Neural progenitor cell (in vitro differentiated cells): Measurements from ENCODE around the gene HAS3. TPM values are rescaled to one million over a fixed set of nuclear protein-coding genes. Genes with fewer than 3 reads are reported as not detected.

Experiments used
- DNase-seq: peaks from one replicate; pipeline ENCODE4 v3.0.0-alpha.2; 2016; ENCODE audit warnings: low spot score
- H2AFZ ChIP-seq: fragments of 200-600 bp; sonication (generic); replicated peaks from 2 replicates; pipeline ENCODE4 v1.6.1; 2016; ENCODE audit warnings: antibody characterized with exemption
- H3F3A ChIP-seq: fragments of 200-600 bp; sonication (generic); 2 replicates; pipeline ENCODE4 v1.6.1; 2016; ENCODE audit warnings: antibody characterized with exemption, low read depth
- H3K27ac ChIP-seq: fragments of 200-600 bp; sonication (generic); 2 replicates; pipeline ENCODE4 v1.5.1; 2016; ENCODE audit warnings: mild to moderate bottlenecking
- H3K27me3 ChIP-seq: fragments of 200-600 bp; sonication (generic); 2 replicates; pipeline ENCODE4 v1.6.1; 2016; ENCODE audit warnings: mild to moderate bottlenecking, moderate library complexity
- H3K36me3 ChIP-seq: fragments of 200-600 bp; sonication (generic); 2 replicates; pipeline ENCODE4 v1.5.1; 2016
- H3K4me1 ChIP-seq: fragments of 200-600 bp; sonication (generic); 2 replicates; pipeline ENCODE4 v1.6.1; 2016; ENCODE audit warnings: mixed run types
- H3K4me2 ChIP-seq: fragments of 200-600 bp; sonication (generic); 2 replicates; pipeline ENCODE4 v1.6.1; 2016
- H3K4me3 ChIP-seq: fragments of 200-600 bp; sonication (generic); 2 replicates; pipeline ENCODE4 v1.5.1; 2016
- H3K79me2 ChIP-seq: fragments of 200-600 bp; sonication (generic); 2 replicates; pipeline ENCODE4 v1.6.1; 2016; ENCODE audit warnings: low read depth
- H3K9ac ChIP-seq: fragments of 200-600 bp; sonication (generic); 2 replicates; pipeline ENCODE4 v1.6.1; 2016
- H3K9me3 ChIP-seq: fragments of 200-600 bp; sonication (generic); 2 replicates; pipeline ENCODE4 v1.5.1; 2016; ENCODE audit warnings: low read depth
- H4K20me1 ChIP-seq: fragments of 200-600 bp; sonication (generic); 2 replicates; pipeline ENCODE4 v1.6.1; 2016; ENCODE audit warnings: low read depth
- H3K27ac Mint-ChIP-seq: 3 replicates; pipeline ENCODE4 v1.8.0; 2021; ENCODE audit warnings: mixed read lengths
- H3K27me3 Mint-ChIP-seq: 2 replicates; pipeline ENCODE4 v1.8.0; 2022; ENCODE audit warnings: low read depth, mild to moderate bottlenecking, inconsistent platforms, moderate library complexity, mixed read lengths; ENCODE audit not compliant: insufficient read depth
- H3K36me3 Mint-ChIP-seq: 3 replicates; pipeline ENCODE4 v1.8.0; 2021; ENCODE audit warnings: mixed read lengths
- H3K4me1 Mint-ChIP-seq: 3 replicates; pipeline ENCODE4 v1.8.0; 2021; ENCODE audit warnings: mixed read lengths
- H3K4me3 Mint-ChIP-seq: 3 replicates; pipeline ENCODE4 v1.8.0; 2021; ENCODE audit warnings: mild to moderate bottlenecking, moderate library complexity, mixed read lengths
- H3K9me3 Mint-ChIP-seq: 3 replicates; pipeline ENCODE4 v1.8.0; 2020; ENCODE audit warnings: mixed read lengths
- CTCF ChIP-seq: fragments of 200-600 bp; sonication (generic); IDR thresholded peaks from 2 replicates; pipeline ENCODE4 v1.5.1; 2017; ENCODE audit warnings: antibody characterized with exemption, mild to moderate bottlenecking
- EZH2 ChIP-seq: fragments of 200-600 bp; sonication (generic); IDR thresholded peaks from 2 replicates; pipeline ENCODE4 v1.6.1; 2017; ENCODE audit warnings: antibody characterized with exemption, mild to moderate bottlenecking, moderate library complexity
- EZH2phosphoT487 ChIP-seq: fragments of 200-600 bp; sonication (generic); IDR thresholded peaks from 2 replicates; pipeline ENCODE4 v1.6.1; 2017; ENCODE audit warnings: antibody characterized with exemption
- total RNA-seq: library from RNA; depleted of rRNA; stranded (reverse); fragments of >200 nt; gene quantifications from 2 replicates; pipeline ENCODE4 v1.2.3, GENCODE V29; 2015; ENCODE audit warnings: low replicate concordance

HAS3 gene
- total RNA-seq, 1 donor from 2014 or later, result 2.5 TPM

- peaks cover 10% of the 10 kb centered on the region for H3K36me3 Mint-ChIP-seq
- Histone ChIP-seq H3K27ac (no peak overlapping the region), H3K4me1 (peaks cover 18% of the 10 kb centered on the region), H3K36me3 (no peaks in the 10 kb centered on the region), H3K79me2 (no peaks in the 10 kb centered on the region), H3K27me3 (peaks cover 3% of the 10 kb centered on the region), H4K20me1 (peaks cover 42% of the 10 kb centered on the region), H3K9me3 (no peaks in the 10 kb centered on the region), H3F3A (peaks cover 35% of the 10 kb centered on the region), H3K9ac (no peak overlapping the region), H3K4me2 (no peak overlapping the region), H3K4me3 (no peak overlapping the region), H2AFZ (no peak overlapping the region)
- peaks cover 31% of the 10 kb centered on the region for H3K4me1 Mint-ChIP-seq
- H3K9me3 Mint-ChIP-seq, result no peaks in the 10 kb centered on the region
- H3K27me3 Mint-ChIP-seq, result peaks cover 9% of the 10 kb centered on the region
- no peak for DNase-seq
- peak overlapping the region; percentile 46 for H3K4me3 Mint-ChIP-seq
- no peak overlapping the region for H3K27ac Mint-ChIP-seq
- no peak for TF ChIP-seq CTCF
- TF ChIP-seq EZH2phosphoT487, result no peak
- no peak for TF ChIP-seq EZH2
Measured at GRCh38 chr16:69109486-69110270, 4.2 kb downstream of the HAS3 start.

GRCh38 chr16:69110406-69110805 lies 5.0 kb downstream of the HAS3 start:
- Mint-ChIP-seq H3K4me1 (peaks cover 27% of the 10 kb centered on the region), H3K36me3 (peaks cover 15% of the 10 kb centered on the region), H3K27me3 (peaks cover 5% of the 10 kb centered on the region), H3K27ac (no peak overlapping the region), H3K4me3 (no peak overlapping the region), H3K9me3 (no peaks in the 10 kb centered on the region)
- Histone ChIP-seq H3K4me1 (peaks cover 13% of the 10 kb centered on the region), H3F3A (peaks cover 29% of the 10 kb centered on the region), H3K4me3 (no peak overlapping the region), H3K27ac (no peak overlapping the region), H3K4me2 (no peak overlapping the region), H4K20me1 (peaks cover 47% of the 10 kb centered on the region), H3K36me3 (no peaks in the 10 kb centered on the region), H3K79me2 (no peaks in the 10 kb centered on the region), H2AFZ (no peak overlapping the region), H3K9me3 (no peaks in the 10 kb centered on the region), H3K27me3 (peaks cover 3% of the 10 kb centered on the region), H3K9ac (no peak overlapping the region)
- TF ChIP-seq EZH2phosphoT487 (no peak), EZH2 (no peak), CTCF (no peak)
- no peak for DNase-seq

GRCh38 chr16:69111216-69111875 lies 5.9 kb downstream of the HAS3 start:
- peaks cover 2% of the 10 kb centered on the region for H3K27me3 Mint-ChIP-seq
- Histone ChIP-seq H2AFZ (no peak overlapping the region), H3K27me3 (peaks cover 3% of the 10 kb centered on the region), H3K27ac (no peak overlapping the region), H3K79me2 (no peaks in the 10 kb centered on the region), H3K4me2 (no peak overlapping the region), H3K9ac (no peak overlapping the region), H3K4me3 (no peak overlapping the region), H4K20me1 (peaks cover 52% of the 10 kb centered on the region), H3F3A (peaks cover 25% of the 10 kb centered on the region), H3K4me1 (peaks cover 13% of the 10 kb centered on the region), H3K36me3 (no peaks in the 10 kb centered on the region), H3K9me3 (no peaks in the 10 kb centered on the region)
- no peaks in the 10 kb centered on the region for H3K9me3 Mint-ChIP-seq
- DNase-seq, result no peak
- no peak overlapping the region for H3K27ac Mint-ChIP-seq
- TF ChIP-seq CTCF, result no peak
- TF ChIP-seq EZH2, result no peak
- TF ChIP-seq EZH2phosphoT487, result no peak
- H3K4me1 Mint-ChIP-seq, result peaks cover 23% of the 10 kb centered on the region
- H3K4me3 Mint-ChIP-seq, result no peak overlapping the region
- peaks cover 16% of the 10 kb centered on the region for H3K36me3 Mint-ChIP-seq
